SJSA1 (cell line): ENCODE data around the gene CYP17A1. TPM values are rescaled to one million over a fixed set of nuclear protein-coding genes. Genes with fewer than 3 reads are reported as not detected.

Experiments
- DNase-seq, 2 experiments: peaks; one replicate each; pipeline ENCODE4 v3.0.0-alpha.2; 2015 to 2020; ENCODE audit warnings: low spot score in 2 of 2, low read depth in 1 of 2
- H3K27ac ChIP-seq: fragments of 250-450 bp; sonication (Bioruptor Pico); 2 replicates; pipeline ENCODE4 v1.5.1; 2020; ENCODE audit warnings: mild to moderate bottlenecking, moderate library complexity
- H3K27me3 ChIP-seq: fragments of 250-450 bp; sonication (Bioruptor Pico); replicated peaks from 2 replicates; pipeline ENCODE4 v1.5.1; 2020; ENCODE audit warnings: mild to moderate bottlenecking, moderate library complexity
- H3K36me3 ChIP-seq: fragments of 250-450 bp; sonication (Bioruptor Pico); 2 replicates; pipeline ENCODE4 v1.5.1; 2020; ENCODE audit warnings: mild to moderate bottlenecking
- H3K4me1 ChIP-seq: fragments of 250-450 bp; sonication (Bioruptor Pico); replicated peaks from 2 replicates; pipeline ENCODE4 v1.6.1; 2021; ENCODE audit warnings: mild to moderate bottlenecking
- H3K4me3 ChIP-seq: fragments of 250-450 bp; sonication (Bioruptor Pico); 2 replicates; pipeline ENCODE4 v1.5.1; 2020; ENCODE audit warnings: mild to moderate bottlenecking
- H3K9me3 ChIP-seq: fragments of 250-450 bp; sonication (Bioruptor Pico); replicated peaks from 2 replicates; pipeline ENCODE4 v1.5.1; 2020; ENCODE audit warnings: mild to moderate bottlenecking
- total RNA-seq: library from RNA; depleted of rRNA; stranded (reverse); fragments of >200 nt; shearing (Covaris generic); gene quantifications from 2 replicates; pipeline ENCODE4 v1.2.3, GENCODE V29; 2014

Gene CYP17A1
- total RNA-seq, 1 experiment from 2014 or later: not detected

DNA sequence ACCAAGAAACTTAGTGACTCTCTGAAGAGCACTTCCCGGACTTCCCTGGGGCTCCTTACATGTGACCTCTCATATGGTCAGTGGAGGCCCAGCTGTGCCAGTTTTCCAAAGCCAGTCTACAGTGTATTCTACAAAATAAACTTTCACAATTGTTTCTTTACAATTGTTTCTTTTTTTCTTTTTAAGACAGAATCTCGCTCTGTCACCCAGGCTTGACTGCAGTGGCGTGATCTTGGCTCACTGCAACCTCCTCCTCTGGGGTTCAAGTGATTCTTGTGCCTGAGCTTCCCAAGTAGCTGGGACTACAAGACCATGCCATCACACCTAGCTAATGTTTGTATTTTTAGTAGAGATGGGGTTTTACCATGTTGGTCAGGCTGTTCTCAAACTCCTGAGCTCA is 25.9 kb downstream of the CYP17A1 start:
- no peaks in the 10 kb centered on the region for H3K27me3 ChIP-seq
- H3K4me3 ChIP-seq: no peak overlapping the region
- H3K4me1 ChIP-seq: peaks cover 36% of the 10 kb centered on the region
- DNase-seq: no peak
- H3K9me3 ChIP-seq: no peaks in the 10 kb centered on the region
- H3K36me3 ChIP-seq: peaks cover 38% of the 10 kb centered on the region
- no peak overlapping the region for H3K27ac ChIP-seq

GRCh38 chr10:102808380-102808779 is 28.8 kb downstream of the CYP17A1 start:
- no peaks in the 10 kb centered on the region for H3K27me3 ChIP-seq
- no peak overlapping the region for H3K27ac ChIP-seq
- DNase-seq: no peak
- no peak overlapping the region for H3K4me3 ChIP-seq
- peaks cover 13% of the 10 kb centered on the region for H3K4me1 ChIP-seq
- no peaks in the 10 kb centered on the region for H3K9me3 ChIP-seq
- peaks cover 29% of the 10 kb centered on the region for H3K36me3 ChIP-seq

GRCh38 chr10:102804382-102805055 is 32.7 kb downstream of the CYP17A1 start:
- Histone ChIP-seq H3K4me3 (no peak overlapping the region), H3K27me3 (no peaks in the 10 kb centered on the region), H3K4me1 (peaks cover 29% of the 10 kb centered on the region), H3K9me3 (no peaks in the 10 kb centered on the region), H3K27ac (no peak overlapping the region), H3K36me3 (peaks cover 7% of the 10 kb centered on the region; the same call in 1 of the 2 replicates)
- DNase-seq: no peak

GRCh38 chr10:102802920-102803534 is 34.2 kb downstream of the CYP17A1 start:
- no peaks in the 10 kb centered on the region for H3K27me3 ChIP-seq
- H3K36me3 ChIP-seq: peaks cover 14% of the 10 kb centered on the region
- H3K9me3 ChIP-seq: no peaks in the 10 kb centered on the region
- H3K4me1 ChIP-seq: peaks cover 29% of the 10 kb centered on the region
- DNase-seq: peak; percentile 75 to 77
- H3K27ac ChIP-seq: peak overlapping the region; percentile 63
- H3K4me3 ChIP-seq: no peak overlapping the region

DNA sequence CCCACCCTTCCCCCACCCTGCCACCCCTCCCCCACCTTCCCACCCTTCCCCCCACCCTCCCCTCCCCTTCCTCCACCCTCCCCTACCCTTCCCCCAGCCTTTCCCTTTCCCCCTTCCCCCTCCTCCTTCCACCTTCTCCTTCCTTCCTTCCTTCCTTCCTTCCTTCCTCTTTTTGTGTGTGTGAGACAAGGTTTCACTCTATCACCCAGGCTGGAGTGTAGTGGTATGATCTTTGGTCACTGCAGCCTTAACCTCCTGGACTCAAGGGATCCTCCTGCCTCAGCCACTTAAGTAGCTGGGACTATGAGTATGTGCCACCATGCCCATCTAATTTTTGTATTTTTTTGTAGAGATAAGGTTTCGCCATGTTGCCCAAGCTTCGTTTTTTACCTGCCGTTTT is 35.2 kb downstream of the CYP17A1 start:
- Histone ChIP-seq H3K27me3 (no peaks in the 10 kb centered on the region), H3K4me3 (no peak overlapping the region), H3K27ac (no peak overlapping the region), H3K9me3 (no peaks in the 10 kb centered on the region), H3K36me3 (peaks cover 17% of the 10 kb centered on the region), H3K4me1 (peaks cover 31% of the 10 kb centered on the region)
- no peak for DNase-seq

GRCh38 chr10:102801496-102801895 is 35.7 kb downstream of the CYP17A1 start:
- no peak overlapping the region for H3K4me3 ChIP-seq
- peaks cover 36% of the 10 kb centered on the region for H3K4me1 ChIP-seq
- DNase-seq: no peak
- no peaks in the 10 kb centered on the region for H3K9me3 ChIP-seq
- peaks cover 17% of the 10 kb centered on the region for H3K36me3 ChIP-seq
- H3K27ac ChIP-seq: no peak overlapping the region
- no peaks in the 10 kb centered on the region for H3K27me3 ChIP-seq

DNA sequence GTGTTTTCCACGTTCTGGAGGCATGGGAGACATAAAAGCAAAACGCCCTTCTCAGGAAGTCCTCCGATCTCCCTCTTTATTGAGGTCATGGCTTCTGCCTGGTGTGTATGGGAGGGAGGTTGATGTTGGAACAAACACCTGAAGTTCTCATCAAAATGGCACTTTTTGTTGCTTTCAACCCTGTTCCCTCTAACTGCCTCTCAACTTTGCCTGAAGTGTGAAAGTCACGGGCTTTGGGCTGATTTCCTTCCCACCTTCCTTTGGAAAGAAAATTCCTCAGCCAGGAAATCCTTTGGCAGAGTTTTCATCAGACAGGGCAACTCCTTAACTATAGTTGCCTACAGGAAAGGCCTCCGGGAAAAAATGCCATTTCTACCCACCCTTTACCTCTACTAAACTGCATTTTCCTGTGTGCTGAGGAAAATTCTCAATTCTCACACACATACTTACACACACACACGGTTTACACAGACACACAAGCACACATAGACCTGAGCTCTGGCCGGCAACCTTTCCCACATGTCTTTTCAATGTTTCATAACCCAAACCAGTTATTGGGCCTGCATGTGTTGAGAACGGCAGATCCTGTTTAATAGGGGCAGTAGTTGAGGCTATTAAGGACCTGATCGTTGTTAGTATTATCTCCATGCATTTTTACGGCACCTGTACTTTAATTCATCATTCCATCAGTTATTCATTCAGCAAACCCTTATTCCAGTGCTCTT is 36.4 kb downstream of the CYP17A1 start:
- Histone ChIP-seq H3K9me3 (no peaks in the 10 kb centered on the region), H3K4me3 (no peak overlapping the region), H3K27ac (no peak overlapping the region), H3K4me1 (peaks cover 41% of the 10 kb centered on the region), H3K36me3 (peaks cover 17% of the 10 kb centered on the region), H3K27me3 (no peaks in the 10 kb centered on the region)
- no peak for DNase-seq

GRCh38 chr10:102799691-102800471 is 37.3 kb downstream of the CYP17A1 start:
- no peak for DNase-seq

GRCh38 chr10:102796407-102797176 is 40.6 kb downstream of the CYP17A1 start:
- Histone ChIP-seq H3K36me3 (peaks cover 14% of the 10 kb centered on the region), H3K4me1 (peaks cover 34% of the 10 kb centered on the region), H3K9me3 (no peaks in the 10 kb centered on the region), H3K27me3 (no peaks in the 10 kb centered on the region), H3K27ac (peak overlapping the region; percentile 34), H3K4me3 (no peak overlapping the region)
- DNase-seq: peak; percentile 81 to 90

More at GRCh38 chr10:102799691-102800471, 37.3 kb downstream of the CYP17A1 start:
- peaks cover 17% of the 10 kb centered on the region for H3K36me3 ChIP-seq
- no peaks in the 10 kb centered on the region for H3K27me3 ChIP-seq
- H3K4me3 ChIP-seq: no peak overlapping the region
- peaks cover 47% of the 10 kb centered on the region for H3K4me1 ChIP-seq
- no peaks in the 10 kb centered on the region for H3K9me3 ChIP-seq
- H3K27ac ChIP-seq: no peak overlapping the region

- Histone ChIP-seq H3K4me3 (no peak overlapping the region), H3K4me1 (peaks cover 36% of the 10 kb centered on the region), H3K9me3 (no peaks in the 10 kb centered on the region), H3K27ac (no peak overlapping the region), H3K27me3 (no peaks in the 10 kb centered on the region), H3K36me3 (peaks cover 11% of the 10 kb centered on the region)
- no peak for DNase-seq
Observed at GRCh38 chr10:102795453-102796406, 41.5 kb downstream of the CYP17A1 start.

DNA sequence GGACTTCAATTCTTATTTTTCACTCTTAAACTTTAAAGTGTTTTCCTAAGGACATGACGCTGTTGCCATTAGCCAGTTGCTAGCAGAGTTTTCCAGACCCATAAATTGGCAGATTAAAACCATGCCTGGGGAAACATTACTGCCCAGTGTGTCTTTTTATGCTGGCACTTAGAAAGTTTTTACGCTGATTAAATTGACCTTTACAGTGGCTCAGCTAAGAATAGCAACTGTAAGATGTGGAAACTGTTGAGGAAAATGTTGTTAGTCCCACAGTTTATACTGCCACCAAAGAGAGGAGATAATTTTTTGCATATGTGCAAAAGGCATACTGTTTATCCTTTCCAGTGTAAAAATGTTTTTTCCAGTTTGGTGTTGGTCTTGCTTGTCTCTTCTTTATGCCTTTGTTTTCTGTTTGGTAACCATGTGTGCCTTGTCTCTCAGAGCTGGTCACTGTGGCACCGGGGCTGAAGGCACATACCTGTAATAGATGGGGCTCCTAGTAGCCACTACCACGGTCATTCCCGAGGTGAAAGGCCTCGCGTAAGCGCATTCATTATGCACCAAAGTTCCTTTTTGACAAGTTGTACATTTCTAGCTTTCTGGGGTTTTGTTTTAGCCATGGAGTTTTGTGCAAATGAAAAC is 45.3 kb downstream of the CYP17A1 start:
- H3K4me3 ChIP-seq: no peak overlapping the region
- no peaks in the 10 kb centered on the region for H3K36me3 ChIP-seq
- peak in 1 of 2 experiments; percentile 26 for DNase-seq
- H3K9me3 ChIP-seq: no peaks in the 10 kb centered on the region
- H3K27me3 ChIP-seq: no peaks in the 10 kb centered on the region
- peaks cover 26% of the 10 kb centered on the region for H3K4me1 ChIP-seq
- no peak overlapping the region for H3K27ac ChIP-seq

- no peak for DNase-seq
- Histone ChIP-seq H3K27me3 (no peaks in the 10 kb centered on the region), H3K36me3 (no peaks in the 10 kb centered on the region), H3K4me1 (peaks cover 29% of the 10 kb centered on the region), H3K4me3 (no peak overlapping the region), H3K27ac (no peak overlapping the region), H3K9me3 (no peaks in the 10 kb centered on the region)
Observed at GRCh38 chr10:102785818-102786217, 51.4 kb downstream of the CYP17A1 start.
